A549 (cell line): ENCODE results near the gene CETP.

ENCODE experiments used
- ATOH8 ChIP-seq: fragments of 250-450 bp; sonication (Bioruptor Pico); IDR thresholded peaks from 2 replicates; pipeline ENCODE4 v1.5.0; 2020; ENCODE audit warnings: low read depth, mild to moderate bottlenecking, moderate library complexity
- CEBPB ChIP-seq, 2 experiments: fragments of >200 bp in 1 of 2; sonication (Bioruptor Twin) in 1 of 2; formaldehyde crosslinking in 1 of 2; IDR thresholded peaks; 2 replicates each; pipeline ENCODE4 v1.6.1; 2012 to 2016
- KDM5A ChIP-seq: fragments of 200-600 bp; sonication (generic); IDR thresholded peaks from 2 replicates; pipeline ENCODE4 v1.6.1; 2016; ENCODE audit warnings: antibody characterized with exemption, mild to moderate bottlenecking
- MAFK ChIP-seq: fragments of 450-650 bp; IDR thresholded peaks from 2 replicates; pipeline ENCODE4 v1.6.1; 2014; ENCODE audit not compliant: partially characterized antibody
- POLR2A ChIP-seq: IDR thresholded peaks from 2 replicates; pipeline ENCODE4 v1.6.1; 2012; ENCODE audit warnings: mild to moderate bottlenecking, low read length
- RAD21 ChIP-seq, 2 experiments: fragments of >200 bp in 1 of 2; sonication (Bioruptor Twin) in 1 of 2; formaldehyde crosslinking in 1 of 2; IDR thresholded peaks in 1 of 2; conservative IDR thresholded peaks in 1 of 2; 2 replicates in 1 of 2; 3 replicates in 1 of 2; pipeline ENCODE4 v1.6.1; 2012 to 2018; ENCODE audit warnings: inconsistent platforms in 1 of 2
- RFX5 ChIP-seq: fragments of 450-650 bp; IDR thresholded peaks from 2 replicates; pipeline ENCODE4 v1.7.1; 2014; ENCODE audit warnings: antibody characterized with exemption, mild to moderate bottlenecking, moderate library complexity
- ZFP36 ChIP-seq: fragments of 450-650 bp; IDR thresholded peaks from 2 replicates; pipeline ENCODE4 v1.6.1; 2014; ENCODE audit warnings: borderline replicate concordance; ENCODE audit not compliant: partially characterized antibody

GRCh38 chr16:56938664-56939513, 22.9 kb upstream of the CETP start:
- TF ChIP-seq RAD21 (conservative IDR thresholded peaks at IDR 0.05 in 1 of 2, IDR thresholded peaks at IDR 0.05 in 1 of 2) (no peak), POLR2A (no peak), KDM5A (no peak), MAFK (no peak), CEBPB (IDR thresholded peaks at IDR 0.05) (no peak), RFX5 (no peak), ATOH8 (CRISPR knock-in tag) (no peak), ZFP36 (no peak)
